ENCODE data around the gene SCNN1G.

Gene SCNN1G

GRCh38 chr16:23202166-23202565, 19.6 kb downstream of the SCNN1G start:
- no peak for DNase-seq

GRCh38 chr16:23206986-23207385, 24.4 kb downstream of the SCNN1G start:
- no peak for DNase-seq

- no peak for DNase-seq
Observed at GRCh38 chr16:23207485-23207884, 24.9 kb downstream of the SCNN1G start.

- DNase-seq: no peak
Observed at GRCh38 chr16:23209606-23210005, 27.1 kb downstream of the SCNN1G start.

GRCh38 chr16:23213831-23214230, 31.3 kb downstream of the SCNN1G start:
- no peak for DNase-seq

GRCh38 chr16:23214796-23215195, 32.3 kb downstream of the SCNN1G start:
- no peak for DNase-seq

GRCh38 chr16:23215435-23215834, 32.9 kb downstream of the SCNN1G start:
- no peak for DNase-seq

- DNase-seq: no peak
Observed at GRCh38 chr16:23216658-23217246, 34.2 kb downstream of the SCNN1G start.

GRCh38 chr16:23217646-23218045, 35.1 kb downstream of the SCNN1G start:
- no peak for DNase-seq

GRCh38 chr16:23222929-23223328, 40.4 kb downstream of the SCNN1G start:
- DNase-seq: no peak

- DNase-seq: no peak
Observed at GRCh38 chr16:23223368-23223767, 40.8 kb downstream of the SCNN1G start.

- DNase-seq: no peak
Observed at GRCh38 chr16:23225109-23225508, 42.6 kb downstream of the SCNN1G start.

GRCh38 chr16:23225634-23226033, 43.1 kb downstream of the SCNN1G start:
- DNase-seq: no peak

GRCh38 chr16:23227529-23227928, 45.0 kb downstream of the SCNN1G start:
- DNase-seq: no peak

GRCh38 chr16:23229714-23230113, 47.2 kb downstream of the SCNN1G start:
- no peak for DNase-seq

- DNase-seq: no peak
Observed at GRCh38 chr16:23232806-23233205, 50.3 kb downstream of the SCNN1G start.

GRCh38 chr16:23235176-23235575, 52.6 kb downstream of the SCNN1G start:
- no peak for DNase-seq

- DNase-seq: no peak
Observed at GRCh38 chr16:23236983-23237382, 54.4 kb downstream of the SCNN1G start.

- no peak for DNase-seq
Observed at GRCh38 chr16:23240994-23241393, 58.4 kb downstream of the SCNN1G start.

GRCh38 chr16:23244122-23244521, 61.6 kb downstream of the SCNN1G start:
- no peak for DNase-seq

- no peak for DNase-seq
Observed at GRCh38 chr16:23245268-23245667, 62.7 kb downstream of the SCNN1G start.

- no peak for DNase-seq
Observed at GRCh38 chr16:23248261-23249194, 66.0 kb downstream of the SCNN1G start.

GRCh38 chr16:23249830-23250229, 67.3 kb downstream of the SCNN1G start:
- DNase-seq: no peak

- DNase-seq: no peak
Observed at GRCh38 chr16:23252310-23252709, 69.8 kb downstream of the SCNN1G start.

Data from T1000 (cell line).